ENCODE results near the gene OGDH.

- no peak for TF ChIP-seq POLR2AphosphoS2 (IDR thresholded peaks at IDR 0.05; ENCODE audit: low read depth, low read length)
- no peak for TF ChIP-seq CHD2 (IDR thresholded peaks at IDR 0.05; ENCODE audit: borderline replicate concordance, low read depth, low read length)
- no peak for TF ChIP-seq ETV6 (conservative IDR thresholded peaks at IDR 0.05 in 1 of 2, IDR thresholded peaks at IDR 0.05 in 1 of 2; ENCODE audit: borderline replicate concordance in 1 of 2, low read depth in 1 of 2)
- TF ChIP-seq, protein P1, sequence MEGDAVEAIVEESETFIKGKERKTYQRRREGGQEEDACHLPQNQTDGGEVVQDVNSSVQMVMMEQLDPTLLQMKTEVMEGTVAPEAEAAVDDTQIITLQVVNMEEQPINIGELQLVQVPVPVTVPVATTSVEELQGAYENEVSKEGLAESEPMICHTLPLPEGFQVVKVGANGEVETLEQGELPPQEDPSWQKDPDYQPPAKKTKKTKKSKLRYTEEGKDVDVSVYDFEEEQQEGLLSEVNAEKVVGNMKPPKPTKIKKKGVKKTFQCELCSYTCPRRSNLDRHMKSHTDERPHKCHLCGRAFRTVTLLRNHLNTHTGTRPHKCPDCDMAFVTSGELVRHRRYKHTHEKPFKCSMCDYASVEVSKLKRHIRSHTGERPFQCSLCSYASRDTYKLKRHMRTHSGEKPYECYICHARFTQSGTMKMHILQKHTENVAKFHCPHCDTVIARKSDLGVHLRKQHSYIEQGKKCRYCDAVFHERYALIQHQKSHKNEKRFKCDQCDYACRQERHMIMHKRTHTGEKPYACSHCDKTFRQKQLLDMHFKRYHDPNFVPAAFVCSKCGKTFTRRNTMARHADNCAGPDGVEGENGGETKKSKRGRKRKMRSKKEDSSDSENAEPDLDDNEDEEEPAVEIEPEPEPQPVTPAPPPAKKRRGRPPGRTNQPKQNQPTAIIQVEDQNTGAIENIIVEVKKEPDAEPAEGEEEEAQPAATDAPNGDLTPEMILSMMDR (IDR thresholded peaks at IDR 0.05 in 2 of 3, conservative IDR thresholded peaks at IDR 0.05 in 1 of 3; ENCODE audit: control insufficient read depth in 2 of 3, extremely low read depth in 1 of 3, insufficient read depth in 1 of 3, low read depth in 3 of 3, low read length in 3 of 3), result no peak
- no peak for TF ChIP-seq EGR1 (IDR thresholded peaks at IDR 0.05; ENCODE audit: borderline replicate concordance in 1 of 2, low read depth in 2 of 2, low read length in 2 of 2)
- TF ChIP-seq EP300 (IDR thresholded peaks at IDR 0.05; ENCODE audit: borderline replicate concordance in 1 of 2, control insufficient read depth in 1 of 2, low read depth in 2 of 2, low read length in 2 of 2), result no peak
- TF ChIP-seq FOS (IDR thresholded peaks at IDR 0.05; ENCODE audit: borderline replicate concordance, extremely low read depth, insufficient read length), result no peak
- TF ChIP-seq POLR2A (IDR thresholded peaks at IDR 0.05; ENCODE audit: low read depth, low read length), result no peak
Observed at GRCh38 chr7:44752822-44753221, 146.4 kb downstream of the OGDH start.
